HG02943 (cell line): ENCODE data around the gene GFAP.

Source experiments
- ATAC-seq: cut with Tn5 transposase; IDR thresholded peaks from one replicate; pipeline ENCODE4 v1.9.1; 2021; ENCODE audit warnings: mild to moderate bottlenecking, low read depth, moderate library complexity; ENCODE audit not compliant: unreplicated experiment

The GFAP gene

GRCh38 chr17:44867841-44868240 is 47.5 kb downstream of the GFAP start:
- ATAC-seq: no peak

- no peak for ATAC-seq
Observed at GRCh38 chr17:44865931-44866330, 49.4 kb downstream of the GFAP start.

- ATAC-seq: no peak
Observed at GRCh38 chr17:44865231-44865660, 50.1 kb downstream of the GFAP start.

- no peak for ATAC-seq
Observed at GRCh38 chr17:44864831-44865230, 50.5 kb downstream of the GFAP start.

GRCh38 chr17:44863061-44863918 is 52.0 kb downstream of the GFAP start:
- ATAC-seq: no peak

GRCh38 chr17:44862278-44862914 is 52.9 kb downstream of the GFAP start:
- ATAC-seq: no peak

GRCh38 chr17:44859701-44860100 is 55.6 kb downstream of the GFAP start:
- no peak for ATAC-seq

GRCh38 chr17:44854192-44854591 is 61.1 kb downstream of the GFAP start:
- no peak for ATAC-seq
